ENCODE data around the gene SLC6A11.

The SLC6A11 gene

DNA sequence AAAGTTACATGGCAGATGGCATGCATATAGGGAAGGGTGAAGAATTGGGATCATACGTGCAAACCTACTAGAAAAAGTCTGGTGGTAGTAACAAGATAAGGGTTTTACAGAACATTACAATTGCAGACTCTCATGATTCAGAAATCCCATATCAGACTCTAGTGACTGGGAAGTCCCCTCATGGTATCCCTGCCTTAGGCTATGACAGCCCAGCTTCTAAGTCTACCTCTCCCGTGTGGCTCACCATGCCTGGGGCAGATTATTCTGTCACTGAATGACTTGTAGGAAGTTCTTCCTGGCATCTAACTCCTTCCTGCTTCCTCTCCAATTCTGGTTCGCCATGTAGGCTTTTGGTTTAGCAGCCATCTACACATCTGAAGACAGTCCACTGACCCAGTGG lies 5.7 kb upstream of the SLC6A11 start:
- ATAC-seq = no peak
- TF ChIP-seq ZNF565 (CRISPR knock-in tag; conservative IDR thresholded peaks at IDR 0.05; ENCODE audit: low read depth) (no peak), ZFP3 (CRISPR knock-in tag; IDR thresholded peaks at IDR 0.05) (no peak), RARB (CRISPR knock-in tag; IDR thresholded peaks at IDR 0.05) (no peak), ESRRG (CRISPR knock-in tag; IDR thresholded peaks at IDR 0.05) (no peak), GLIS3 (CRISPR knock-in tag; IDR thresholded peaks at IDR 0.05) (no peak), BACH2 (CRISPR knock-in tag; IDR thresholded peaks at IDR 0.05; ENCODE audit: borderline replicate concordance) (no peak), OSR1 (CRISPR knock-in tag; IDR thresholded peaks at IDR 0.05) (no peak), ZC3H10 (CRISPR knock-in tag; IDR thresholded peaks at IDR 0.05) (no peak), ARNTL (CRISPR knock-in tag; IDR thresholded peaks at IDR 0.05; ENCODE audit: borderline replicate concordance, low read depth) (no peak)
- TF ChIP-seq, protein P1, sequence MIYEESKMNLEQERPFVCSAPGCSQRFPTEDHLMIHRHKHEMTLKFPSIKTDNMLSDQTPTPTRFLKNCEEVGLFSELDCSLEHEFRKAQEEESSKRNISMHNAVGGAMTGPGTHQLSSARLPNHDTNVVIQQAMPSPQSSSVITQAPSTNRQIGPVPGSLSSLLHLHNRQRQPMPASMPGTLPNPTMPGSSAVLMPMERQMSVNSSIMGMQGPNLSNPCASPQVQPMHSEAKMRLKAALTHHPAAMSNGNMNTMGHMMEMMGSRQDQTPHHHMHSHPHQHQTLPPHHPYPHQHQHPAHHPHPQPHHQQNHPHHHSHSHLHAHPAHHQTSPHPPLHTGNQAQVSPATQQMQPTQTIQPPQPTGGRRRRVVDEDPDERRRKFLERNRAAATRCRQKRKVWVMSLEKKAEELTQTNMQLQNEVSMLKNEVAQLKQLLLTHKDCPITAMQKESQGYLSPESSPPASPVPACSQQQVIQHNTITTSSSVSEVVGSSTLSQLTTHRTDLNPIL (CRISPR knock-in tag; IDR thresholded peaks at IDR 0.05; ENCODE audit: low read depth) = no peak
- TF ChIP-seq, protein P2, sequence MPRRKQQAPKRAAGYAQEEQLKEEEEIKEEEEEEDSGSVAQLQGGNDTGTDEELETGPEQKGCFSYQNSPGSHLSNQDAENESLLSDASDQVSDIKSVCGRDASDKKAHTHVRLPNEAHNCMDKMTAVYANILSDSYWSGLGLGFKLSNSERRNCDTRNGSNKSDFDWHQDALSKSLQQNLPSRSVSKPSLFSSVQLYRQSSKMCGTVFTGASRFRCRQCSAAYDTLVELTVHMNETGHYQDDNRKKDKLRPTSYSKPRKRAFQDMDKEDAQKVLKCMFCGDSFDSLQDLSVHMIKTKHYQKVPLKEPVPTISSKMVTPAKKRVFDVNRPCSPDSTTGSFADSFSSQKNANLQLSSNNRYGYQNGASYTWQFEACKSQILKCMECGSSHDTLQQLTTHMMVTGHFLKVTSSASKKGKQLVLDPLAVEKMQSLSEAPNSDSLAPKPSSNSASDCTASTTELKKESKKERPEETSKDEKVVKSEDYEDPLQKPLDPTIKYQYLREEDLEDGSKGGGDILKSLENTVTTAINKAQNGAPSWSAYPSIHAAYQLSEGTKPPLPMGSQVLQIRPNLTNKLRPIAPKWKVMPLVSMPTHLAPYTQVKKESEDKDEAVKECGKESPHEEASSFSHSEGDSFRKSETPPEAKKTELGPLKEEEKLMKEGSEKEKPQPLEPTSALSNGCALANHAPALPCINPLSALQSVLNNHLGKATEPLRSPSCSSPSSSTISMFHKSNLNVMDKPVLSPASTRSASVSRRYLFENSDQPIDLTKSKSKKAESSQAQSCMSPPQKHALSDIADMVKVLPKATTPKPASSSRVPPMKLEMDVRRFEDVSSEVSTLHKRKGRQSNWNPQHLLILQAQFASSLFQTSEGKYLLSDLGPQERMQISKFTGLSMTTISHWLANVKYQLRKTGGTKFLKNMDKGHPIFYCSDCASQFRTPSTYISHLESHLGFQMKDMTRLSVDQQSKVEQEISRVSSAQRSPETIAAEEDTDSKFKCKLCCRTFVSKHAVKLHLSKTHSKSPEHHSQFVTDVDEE (CRISPR knock-in tag; IDR thresholded peaks at IDR 0.05) = no peak
- TF ChIP-seq, protein P3, sequence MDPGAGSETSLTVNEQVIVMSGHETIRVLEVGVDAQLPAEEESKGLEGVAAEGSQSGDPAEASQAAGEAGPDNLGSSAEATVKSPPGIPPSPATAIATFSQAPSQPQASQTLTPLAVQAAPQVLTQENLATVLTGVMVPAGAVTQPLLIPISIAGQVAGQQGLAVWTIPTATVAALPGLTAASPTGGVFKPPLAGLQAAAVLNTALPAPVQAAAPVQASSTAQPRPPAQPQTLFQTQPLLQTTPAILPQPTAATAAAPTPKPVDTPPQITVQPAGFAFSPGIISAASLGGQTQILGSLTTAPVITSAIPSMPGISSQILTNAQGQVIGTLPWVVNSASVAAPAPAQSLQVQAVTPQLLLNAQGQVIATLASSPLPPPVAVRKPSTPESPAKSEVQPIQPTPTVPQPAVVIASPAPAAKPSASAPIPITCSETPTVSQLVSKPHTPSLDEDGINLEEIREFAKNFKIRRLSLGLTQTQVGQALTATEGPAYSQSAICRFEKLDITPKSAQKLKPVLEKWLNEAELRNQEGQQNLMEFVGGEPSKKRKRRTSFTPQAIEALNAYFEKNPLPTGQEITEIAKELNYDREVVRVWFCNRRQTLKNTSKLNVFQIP (CRISPR knock-in tag; IDR thresholded peaks at IDR 0.05; ENCODE audit: borderline replicate concordance, low read depth) = no peak
- TF ChIP-seq, protein P4, sequence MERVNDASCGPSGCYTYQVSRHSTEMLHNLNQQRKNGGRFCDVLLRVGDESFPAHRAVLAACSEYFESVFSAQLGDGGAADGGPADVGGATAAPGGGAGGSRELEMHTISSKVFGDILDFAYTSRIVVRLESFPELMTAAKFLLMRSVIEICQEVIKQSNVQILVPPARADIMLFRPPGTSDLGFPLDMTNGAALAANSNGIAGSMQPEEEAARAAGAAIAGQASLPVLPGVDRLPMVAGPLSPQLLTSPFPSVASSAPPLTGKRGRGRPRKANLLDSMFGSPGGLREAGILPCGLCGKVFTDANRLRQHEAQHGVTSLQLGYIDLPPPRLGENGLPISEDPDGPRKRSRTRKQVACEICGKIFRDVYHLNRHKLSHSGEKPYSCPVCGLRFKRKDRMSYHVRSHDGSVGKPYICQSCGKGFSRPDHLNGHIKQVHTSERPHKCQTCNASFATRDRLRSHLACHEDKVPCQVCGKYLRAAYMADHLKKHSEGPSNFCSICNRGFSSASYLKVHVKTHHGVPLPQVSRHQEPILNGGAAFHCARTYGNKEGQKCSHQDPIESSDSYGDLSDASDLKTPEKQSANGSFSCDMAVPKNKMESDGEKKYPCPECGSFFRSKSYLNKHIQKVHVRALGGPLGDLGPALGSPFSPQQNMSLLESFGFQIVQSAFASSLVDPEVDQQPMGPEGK (CRISPR knock-in tag; IDR thresholded peaks at IDR 0.05; ENCODE audit: borderline replicate concordance) = no peak

DNA sequence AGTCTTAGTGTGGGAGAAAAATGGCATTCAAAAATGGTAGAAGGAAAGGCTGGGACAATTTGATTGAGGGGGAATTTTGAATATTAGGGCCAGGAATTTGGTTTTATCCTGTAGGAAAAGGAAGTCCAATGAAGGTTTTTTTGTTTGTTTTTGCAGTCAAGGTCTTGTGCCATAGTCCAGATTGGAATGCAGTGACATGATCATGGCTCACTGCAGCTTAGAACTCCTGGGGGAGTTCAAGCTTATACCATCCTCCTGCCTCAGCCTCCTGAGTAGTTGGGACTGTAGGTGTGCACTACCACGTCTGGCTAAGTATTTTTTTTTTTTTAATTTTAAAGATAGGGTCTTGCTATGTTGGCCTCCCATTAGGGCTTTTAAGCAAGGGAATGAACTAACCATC lies 2.6 kb upstream of the SLC6A11 start:
- no peak for ATAC-seq
- TF ChIP-seq ISL1 (CRISPR knock-in tag; IDR thresholded peaks at IDR 0.05) (no peak), ZNF70 (CRISPR knock-in tag; IDR thresholded peaks at IDR 0.05) (no peak), SNAI2 (CRISPR knock-in tag; IDR thresholded peaks at IDR 0.05) (no peak), ARNTL (CRISPR knock-in tag; IDR thresholded peaks at IDR 0.05; ENCODE audit: borderline replicate concordance, low read depth) (no peak), ZC3H10 (CRISPR knock-in tag; IDR thresholded peaks at IDR 0.05) (no peak), OSR1 (CRISPR knock-in tag; IDR thresholded peaks at IDR 0.05) (no peak), ESRRG (CRISPR knock-in tag; IDR thresholded peaks at IDR 0.05) (no peak), TCF4 (CRISPR knock-in tag; IDR thresholded peaks at IDR 0.05; ENCODE audit: borderline replicate concordance) (no peak), BACH2 (CRISPR knock-in tag; IDR thresholded peaks at IDR 0.05; ENCODE audit: borderline replicate concordance) (no peak)
- TF ChIP-seq, protein P4 (CRISPR knock-in tag; IDR thresholded peaks at IDR 0.05; ENCODE audit: borderline replicate concordance) = no peak
- TF ChIP-seq, protein P5, sequence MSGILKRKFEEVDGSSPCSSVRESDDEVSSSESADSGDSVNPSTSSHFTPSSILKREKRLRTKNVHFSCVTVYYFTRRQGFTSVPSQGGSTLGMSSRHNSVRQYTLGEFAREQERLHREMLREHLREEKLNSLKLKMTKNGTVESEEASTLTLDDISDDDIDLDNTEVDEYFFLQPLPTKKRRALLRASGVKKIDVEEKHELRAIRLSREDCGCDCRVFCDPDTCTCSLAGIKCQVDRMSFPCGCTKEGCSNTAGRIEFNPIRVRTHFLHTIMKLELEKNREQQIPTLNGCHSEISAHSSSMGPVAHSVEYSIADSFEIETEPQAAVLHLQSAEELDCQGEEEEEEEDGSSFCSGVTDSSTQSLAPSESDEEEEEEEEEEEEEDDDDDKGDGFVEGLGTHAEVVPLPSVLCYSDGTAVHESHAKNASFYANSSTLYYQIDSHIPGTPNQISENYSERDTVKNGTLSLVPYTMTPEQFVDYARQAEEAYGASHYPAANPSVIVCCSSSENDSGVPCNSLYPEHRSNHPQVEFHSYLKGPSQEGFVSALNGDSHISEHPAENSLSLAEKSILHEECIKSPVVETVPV (CRISPR knock-in tag; IDR thresholded peaks at IDR 0.05) = no peak

DNA sequence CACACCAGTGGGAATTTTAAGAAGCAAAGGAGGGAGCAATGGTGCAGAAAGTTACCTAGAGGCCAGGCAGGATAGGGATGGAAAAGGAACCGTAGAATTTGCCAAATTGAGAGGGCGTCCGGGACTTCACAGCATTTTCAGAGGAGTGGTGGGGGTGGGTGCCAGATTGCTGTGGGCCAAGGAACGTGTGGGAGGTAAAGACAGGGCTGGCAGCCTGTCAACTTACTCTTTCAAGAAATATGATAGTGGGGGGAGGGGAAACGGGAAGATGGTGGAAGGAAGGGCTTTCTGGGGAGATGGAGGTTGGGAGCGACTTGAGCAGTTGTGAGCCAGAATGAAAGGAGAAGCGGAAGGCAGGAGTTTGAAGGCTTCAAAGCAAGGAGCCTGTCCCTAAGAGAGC lies 1.4 kb upstream of the SLC6A11 start:
- no peak for ATAC-seq
- TF ChIP-seq, protein P4 (CRISPR knock-in tag; IDR thresholded peaks at IDR 0.05; ENCODE audit: borderline replicate concordance) = no peak
- TF ChIP-seq, protein P1 (CRISPR knock-in tag; IDR thresholded peaks at IDR 0.05; ENCODE audit: low read depth) = no peak
- no peak for TF ChIP-seq ESRRG (CRISPR knock-in tag; IDR thresholded peaks at IDR 0.05)
- TF ChIP-seq GLIS3 (CRISPR knock-in tag; IDR thresholded peaks at IDR 0.05) = no peak
- TF ChIP-seq ZNF565 (CRISPR knock-in tag; conservative IDR thresholded peaks at IDR 0.05; ENCODE audit: low read depth) = no peak
- TF ChIP-seq BACH2 (CRISPR knock-in tag; IDR thresholded peaks at IDR 0.05; ENCODE audit: borderline replicate concordance) = no peak
- TF ChIP-seq, protein P2 (CRISPR knock-in tag; IDR thresholded peaks at IDR 0.05) = no peak

Data from SK-N-SH treated with all-trans-retinoic acid at 6 μM for 48 hours (cell line).